ENCODE measurements around the gene CFAP20DC.

CFAP20DC gene

DNA sequence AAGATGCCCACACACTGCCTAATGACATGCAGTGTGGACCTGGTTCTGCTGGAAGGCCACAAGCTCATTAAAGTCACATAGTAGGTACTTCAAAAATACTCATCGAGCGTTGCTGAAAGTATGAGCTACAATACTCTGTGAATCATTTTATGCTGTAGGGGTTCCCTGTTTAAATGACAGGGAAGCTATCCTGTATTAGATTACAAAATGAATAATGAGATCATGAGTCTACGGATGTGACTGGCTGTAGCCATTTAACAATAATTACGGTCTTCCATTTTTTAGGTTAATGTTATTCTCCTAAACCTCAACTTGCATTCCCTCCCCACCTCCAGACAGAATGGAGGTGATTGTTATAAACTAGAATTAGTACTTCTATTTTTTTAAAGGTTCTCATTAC, 255.1 kb downstream of the CFAP20DC start:
- no peak for DNase-seq

DNA sequence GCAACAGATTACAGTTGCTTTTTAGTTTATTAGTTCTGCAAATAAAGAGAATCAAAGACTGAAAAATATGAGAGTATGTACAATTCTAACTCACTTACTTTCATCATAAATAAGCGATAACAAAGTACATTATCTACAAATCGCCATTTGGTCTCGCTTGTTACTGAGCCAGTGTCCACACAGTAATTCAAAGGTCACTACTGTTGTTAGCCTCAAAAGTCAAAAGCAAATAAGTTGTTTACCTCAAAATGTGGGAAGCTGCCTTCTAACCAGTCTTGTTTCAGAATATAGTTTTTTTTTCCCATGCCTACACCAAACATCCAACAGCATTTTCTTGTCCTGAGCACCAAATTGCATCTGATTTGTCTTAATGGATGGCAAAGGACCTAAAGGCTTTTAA, 255.9 kb downstream of the CFAP20DC start:
- DNase-seq = no peak

DNA sequence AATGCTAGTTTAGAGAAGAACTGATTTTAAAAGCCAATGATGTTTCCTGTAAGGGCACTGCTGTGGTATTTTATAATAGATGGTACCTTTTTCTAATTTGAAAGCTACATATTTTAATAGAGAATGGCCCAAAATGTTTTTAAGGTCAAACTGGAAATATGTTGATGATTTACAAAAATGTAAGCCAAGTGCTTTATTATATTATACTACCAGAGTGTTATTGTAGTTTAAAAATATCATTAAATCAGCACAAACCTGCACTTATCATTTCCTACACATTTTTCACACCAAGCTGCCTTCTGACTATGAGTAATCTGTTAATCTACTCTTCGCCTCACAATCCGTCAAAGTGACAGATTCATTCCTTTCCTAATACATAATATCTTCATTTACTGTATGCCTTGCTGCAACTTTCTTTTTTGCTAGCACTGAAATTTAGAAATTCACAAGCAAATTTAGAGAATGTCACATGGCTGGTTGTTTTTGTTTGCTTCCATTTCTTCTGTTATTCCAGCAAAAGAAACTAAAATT, 256.8 kb downstream of the CFAP20DC start:
- DNase-seq = no peak

DNA sequence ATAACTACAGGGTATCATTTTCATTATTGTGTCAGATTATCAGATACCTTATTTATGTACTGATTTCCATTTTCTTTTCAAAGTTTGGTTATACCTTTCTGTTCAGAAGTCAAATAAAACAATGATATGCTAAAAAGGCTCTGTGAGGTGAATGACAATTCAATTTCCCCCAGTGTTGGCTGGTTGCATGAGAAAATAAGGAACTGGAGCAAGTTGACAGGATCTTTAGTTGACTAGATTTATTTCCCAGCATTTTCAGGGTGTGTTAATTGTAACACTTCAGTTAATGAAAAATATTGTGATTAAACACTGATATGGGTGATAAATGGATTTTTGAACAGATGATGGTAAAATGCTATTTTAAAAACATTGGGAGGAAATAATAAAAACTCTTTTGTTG, 260.4 kb downstream of the CFAP20DC start:
- no peak for DNase-seq

DNA sequence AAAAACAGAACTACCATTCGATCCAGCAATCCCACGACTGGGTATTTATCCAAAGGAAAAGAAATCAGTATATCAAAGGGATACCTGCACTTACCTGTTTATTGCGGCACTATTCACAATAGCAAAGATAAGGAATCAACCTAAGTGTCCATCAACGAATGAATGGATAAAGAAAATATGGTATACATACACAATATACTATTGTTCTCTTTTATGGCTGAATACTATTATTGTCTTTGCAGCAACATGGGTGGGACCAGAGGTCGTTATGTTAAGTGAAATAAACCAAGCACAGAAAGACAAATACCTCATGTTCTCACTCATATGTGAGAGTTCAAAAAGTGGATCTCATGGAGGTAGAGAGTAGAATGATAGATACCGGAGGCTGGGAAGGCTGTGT, 264.9 kb downstream of the CFAP20DC start:
- no peak for DNase-seq

DNA sequence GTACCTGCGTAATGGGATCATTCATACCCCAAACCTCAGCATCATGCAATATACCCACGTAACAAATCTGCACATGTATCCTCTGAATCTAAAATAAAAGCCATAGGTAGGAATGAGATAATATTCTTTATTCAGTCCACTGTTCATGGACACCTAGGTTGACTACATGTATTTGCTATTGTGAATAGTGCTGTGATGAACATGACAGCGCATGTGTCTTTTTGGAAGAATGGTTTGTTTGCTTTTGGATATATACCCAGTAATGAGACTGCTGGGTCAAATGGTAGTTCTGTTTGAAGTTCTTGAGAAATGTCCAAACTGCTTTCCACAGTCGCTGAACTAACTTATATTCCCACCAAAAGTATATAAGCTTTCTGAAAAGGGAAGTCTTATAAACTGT, 265.4 kb downstream of the CFAP20DC start:
- DNase-seq = no peak

DNA sequence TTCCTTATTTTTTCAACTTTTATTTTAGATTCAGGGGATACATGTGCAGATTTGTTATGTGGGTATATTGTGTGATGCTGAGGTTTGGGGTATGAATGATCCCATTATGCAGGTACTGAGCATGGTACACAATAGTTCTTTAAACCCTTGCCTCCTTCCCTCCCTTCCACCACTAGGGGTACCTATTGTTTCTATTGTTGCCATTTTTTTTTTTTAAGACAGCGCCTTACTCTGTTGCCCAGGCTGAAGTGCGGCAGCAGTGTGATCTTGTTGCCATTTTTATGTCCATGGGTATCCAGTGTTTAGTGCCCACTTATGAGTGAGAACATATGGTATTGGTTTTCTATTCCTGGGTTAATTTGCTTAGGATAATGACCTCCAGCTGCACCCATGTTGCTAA, 266.0 kb downstream of the CFAP20DC start:
- DNase-seq = no peak

DNA sequence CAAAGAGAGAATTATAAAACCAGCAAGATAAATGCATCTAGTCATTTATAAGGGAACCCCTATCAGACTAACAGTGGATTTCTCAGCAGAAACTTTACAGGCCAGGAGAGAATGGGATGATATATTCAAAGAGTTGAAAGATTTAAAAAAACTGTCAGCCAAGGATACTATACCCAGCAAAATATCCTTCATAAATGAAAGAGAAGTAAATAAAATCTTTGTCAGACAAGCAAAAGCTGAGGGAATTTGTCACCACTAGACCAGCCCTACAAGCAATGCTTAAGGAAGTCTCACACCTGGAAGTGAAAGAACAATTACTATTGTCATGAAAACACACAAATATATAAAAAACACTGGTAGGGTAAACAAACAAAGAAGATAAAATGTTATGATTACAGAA, 269.9 kb downstream of the CFAP20DC start:
- DNase-seq = no peak

DNA sequence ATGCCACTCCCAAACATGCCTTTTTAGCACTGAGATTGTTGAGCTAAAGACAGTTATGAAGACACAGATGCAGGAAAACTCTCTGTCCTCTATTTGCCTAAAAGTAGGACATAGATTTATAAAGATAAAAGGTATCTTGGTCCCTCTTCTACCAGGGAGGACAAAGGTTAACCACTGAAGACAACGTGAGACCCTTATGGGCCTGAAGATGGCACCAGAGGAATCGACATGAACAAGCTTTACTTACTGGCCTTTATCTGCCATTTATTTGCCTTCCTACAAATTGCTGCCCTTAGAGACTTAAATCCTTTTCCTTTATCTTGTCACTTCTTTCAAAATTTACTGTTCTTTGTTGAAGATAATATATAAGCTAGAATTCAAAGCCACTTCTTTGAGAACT, 273.6 kb downstream of the CFAP20DC start:
- no peak for DNase-seq

DNA sequence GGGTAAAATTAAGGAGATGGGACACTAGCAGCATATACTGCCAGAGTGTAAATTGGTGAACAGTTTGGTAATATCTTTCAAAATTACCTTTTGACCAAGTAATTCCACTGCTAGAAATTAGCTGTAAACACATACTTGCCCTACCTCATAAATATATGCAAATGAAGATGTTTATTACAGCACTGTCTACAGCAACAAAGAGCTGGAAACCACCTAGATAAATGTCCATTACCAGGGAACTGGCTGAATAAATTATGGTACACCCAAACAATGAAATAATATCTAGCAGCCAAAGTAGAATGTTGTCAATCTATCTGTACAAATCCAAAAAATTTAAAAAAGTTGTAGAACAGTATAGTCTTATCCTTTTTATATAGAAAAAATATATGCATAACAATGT, 277.4 kb downstream of the CFAP20DC start:
- no peak for DNase-seq

DNA sequence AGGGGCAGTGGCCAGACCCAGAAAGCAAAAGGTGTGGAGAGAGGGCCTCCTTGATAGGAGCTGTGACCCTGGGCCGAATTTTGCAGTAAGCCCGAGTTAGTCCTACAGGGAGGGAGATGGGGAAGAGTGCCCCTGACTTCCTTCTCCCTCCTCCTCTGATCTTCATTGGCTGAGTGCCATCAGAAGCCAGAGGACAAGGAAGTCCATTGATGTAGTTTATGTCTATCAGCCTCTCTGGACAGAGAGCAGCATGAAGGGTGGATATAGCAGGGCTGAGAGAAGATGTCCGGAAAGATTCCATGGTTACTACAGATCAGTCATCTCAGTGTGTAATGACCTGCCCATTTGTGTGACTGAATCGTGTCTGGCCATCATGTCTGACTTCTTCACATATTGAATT, 280.8 kb downstream of the CFAP20DC start:
- DNase-seq = no peak

DNA sequence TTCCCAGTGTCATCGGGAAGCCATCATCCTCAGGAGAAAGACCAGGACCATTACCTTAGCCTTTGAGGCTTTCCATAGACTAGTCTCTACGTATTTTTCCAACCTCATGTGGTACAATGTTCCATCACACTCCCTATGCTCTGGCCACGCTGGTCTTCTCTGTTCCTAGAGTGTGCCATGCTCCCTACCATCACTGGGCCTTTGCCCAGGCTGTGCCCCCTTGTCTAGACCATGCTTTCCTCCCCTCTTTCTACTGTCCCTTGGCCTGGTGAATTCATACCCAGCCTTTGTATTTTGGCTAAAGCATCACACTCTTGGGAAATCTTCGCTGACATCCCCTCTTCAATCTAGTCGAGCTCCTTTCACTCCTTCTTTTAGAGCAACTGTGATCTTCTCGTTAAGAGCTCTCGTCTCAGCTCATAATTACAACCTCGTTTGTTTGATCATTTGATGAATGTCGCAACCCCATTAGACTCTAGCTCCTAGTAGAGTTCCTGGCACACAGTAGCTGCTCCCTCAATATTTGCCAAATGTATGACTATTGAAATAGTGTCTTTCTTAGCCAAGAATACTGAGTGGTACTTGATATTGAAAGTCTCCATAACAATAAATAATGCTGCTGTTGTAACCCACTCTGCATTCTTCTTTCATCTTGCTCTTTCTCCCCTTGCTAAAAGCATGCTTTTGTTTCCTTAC, 283.1 kb downstream of the CFAP20DC start:
- DNase-seq = no peak

DNA sequence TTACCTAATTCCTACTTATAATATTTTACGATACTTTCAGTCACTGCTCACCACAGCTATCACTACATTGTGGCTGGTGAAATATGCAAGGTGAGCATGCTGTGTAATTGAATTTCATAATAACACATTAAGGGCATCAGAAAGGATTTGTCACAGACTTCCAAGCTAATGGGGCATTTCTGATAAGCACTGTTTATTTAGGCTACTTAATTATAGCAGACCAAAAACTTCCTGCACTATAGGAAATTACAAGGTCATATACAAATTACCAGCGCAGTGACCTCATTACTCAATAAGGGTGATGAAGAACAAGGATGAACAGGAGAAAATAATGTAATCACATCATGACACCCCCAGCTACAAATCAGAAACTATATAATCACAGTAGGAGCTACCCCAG, 294.7 kb downstream of the CFAP20DC start:
- no peak for DNase-seq

DNA sequence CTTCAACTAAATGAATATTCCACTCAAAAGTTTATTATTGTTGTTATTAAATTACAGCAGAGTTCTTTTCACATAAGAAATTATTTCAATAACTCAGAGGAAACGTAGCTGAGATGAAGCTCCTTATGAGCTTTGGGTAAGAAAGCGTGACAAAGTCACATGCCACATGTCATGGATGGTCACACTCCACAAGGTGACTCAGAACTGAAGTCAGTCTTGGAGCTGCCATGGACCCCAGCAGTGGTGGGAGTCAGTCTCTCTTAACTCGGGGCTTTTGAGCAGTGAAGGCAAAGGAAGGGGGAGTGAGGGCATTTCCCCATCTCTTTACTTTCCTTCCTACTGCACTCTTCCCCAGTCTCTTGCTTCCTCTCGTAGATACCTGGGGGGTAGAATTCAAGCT, 295.8 kb downstream of the CFAP20DC start:
- DNase-seq = no peak

DNA sequence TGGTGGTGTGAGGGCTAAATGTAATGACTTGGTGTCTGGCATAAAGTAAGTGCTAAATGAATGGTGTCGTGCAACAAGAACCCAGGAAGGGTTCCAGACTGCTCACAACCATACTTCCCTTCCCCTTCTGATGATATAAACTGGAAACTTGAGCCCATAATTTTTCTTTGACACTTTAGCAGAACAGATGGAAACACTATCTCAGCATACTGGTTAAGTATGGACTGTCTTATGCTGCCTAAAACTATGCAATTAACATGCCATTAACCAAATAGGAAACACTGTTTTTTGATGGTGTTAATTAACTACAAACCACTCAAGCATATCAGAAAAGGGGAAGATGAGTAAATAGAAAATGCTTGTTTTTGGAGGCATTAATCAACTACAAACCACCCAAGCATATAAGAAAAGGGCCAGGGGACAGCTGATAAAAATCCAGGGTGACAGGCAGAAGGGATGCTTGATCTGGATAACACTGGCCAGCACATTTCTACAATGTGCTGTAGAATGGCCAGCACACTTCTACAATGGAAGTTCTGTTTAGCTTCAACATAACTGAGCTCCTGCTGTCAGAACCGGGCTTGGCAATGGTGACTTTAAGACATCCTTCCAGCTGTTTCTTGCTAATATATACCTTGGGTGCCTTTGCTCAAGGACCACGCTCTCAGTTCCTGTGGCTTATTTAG, 297.8 kb downstream of the CFAP20DC start:
- no peak for DNase-seq

DNA sequence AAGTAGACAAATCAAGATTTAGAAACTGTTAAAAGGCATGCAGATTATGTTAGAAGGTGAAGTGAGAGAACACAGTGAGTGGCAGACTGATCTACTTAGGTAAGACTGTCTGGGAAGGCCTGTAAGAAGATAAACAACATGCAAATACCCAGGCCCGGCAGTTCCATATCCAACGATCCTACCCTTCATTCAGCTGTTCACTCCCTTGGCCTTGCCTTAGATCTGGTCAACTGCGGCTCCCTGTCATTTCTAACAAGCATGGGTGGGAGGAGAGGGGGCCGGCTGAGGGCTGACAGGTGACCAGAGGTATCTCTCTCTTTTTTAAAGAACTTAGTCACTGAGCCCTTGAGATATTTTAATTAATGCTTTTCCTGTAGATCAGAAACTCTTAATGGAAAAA, 298.6 kb downstream of the CFAP20DC start:
- DNase-seq = no peak

DNA sequence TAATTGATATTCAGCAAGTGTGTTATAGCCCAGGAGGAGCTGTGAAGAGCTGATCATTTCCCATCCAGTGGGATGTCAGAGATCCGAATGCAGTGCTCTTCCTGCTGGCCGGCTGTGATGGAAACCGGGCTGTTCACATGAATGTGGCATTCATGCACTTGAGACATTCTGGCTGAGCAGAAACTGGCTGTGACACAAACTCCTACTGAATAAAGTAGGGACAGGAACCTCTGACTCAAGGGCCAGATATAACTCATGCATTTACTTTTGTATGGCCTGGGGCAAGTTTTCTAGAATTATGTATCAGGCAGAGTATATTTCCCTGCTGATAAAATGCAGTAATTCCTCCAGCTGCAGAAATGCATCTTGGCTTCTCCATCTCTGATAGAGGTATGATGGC, 299.9 kb downstream of the CFAP20DC start:
- DNase-seq = no peak

DNA sequence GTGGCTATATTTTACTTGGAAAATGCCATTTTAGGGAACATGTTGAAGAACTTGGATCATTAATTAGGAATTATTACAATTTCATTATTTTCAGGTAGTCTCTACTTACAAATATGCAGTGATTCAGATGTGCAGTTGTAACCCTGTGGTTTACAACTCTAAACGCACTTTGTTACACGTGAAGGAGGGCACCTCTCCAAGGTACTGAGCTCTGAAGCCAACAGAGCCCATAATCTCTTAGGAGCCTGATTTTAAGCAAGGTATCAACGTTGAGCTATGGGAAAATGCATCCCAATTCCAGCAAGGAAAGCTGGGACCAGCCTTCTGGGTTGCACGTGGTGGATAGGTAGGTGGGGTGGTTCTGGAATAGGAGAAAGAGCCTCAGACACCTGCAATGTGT, 301.8 kb downstream of the CFAP20DC start:
- DNase-seq = no peak

DNA sequence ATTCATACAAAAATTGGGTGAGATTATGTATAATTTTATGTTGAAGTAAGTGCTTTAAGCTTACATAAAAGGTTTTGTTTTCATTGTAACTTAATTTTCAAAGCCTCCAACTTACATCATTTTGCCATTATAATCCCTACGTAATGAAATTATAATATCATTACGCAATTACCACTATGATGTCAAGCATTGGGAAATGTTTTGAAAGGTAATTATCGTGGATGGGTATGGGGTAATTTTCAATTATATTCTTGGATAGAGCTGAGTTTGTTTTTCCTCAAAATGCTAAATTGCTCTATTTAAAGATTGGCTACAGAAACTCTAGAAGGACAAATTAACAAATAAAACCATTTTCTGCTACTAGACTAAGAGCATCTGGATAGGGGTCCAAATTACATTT, 303.1 kb downstream of the CFAP20DC start:
- no peak for DNase-seq

DNA sequence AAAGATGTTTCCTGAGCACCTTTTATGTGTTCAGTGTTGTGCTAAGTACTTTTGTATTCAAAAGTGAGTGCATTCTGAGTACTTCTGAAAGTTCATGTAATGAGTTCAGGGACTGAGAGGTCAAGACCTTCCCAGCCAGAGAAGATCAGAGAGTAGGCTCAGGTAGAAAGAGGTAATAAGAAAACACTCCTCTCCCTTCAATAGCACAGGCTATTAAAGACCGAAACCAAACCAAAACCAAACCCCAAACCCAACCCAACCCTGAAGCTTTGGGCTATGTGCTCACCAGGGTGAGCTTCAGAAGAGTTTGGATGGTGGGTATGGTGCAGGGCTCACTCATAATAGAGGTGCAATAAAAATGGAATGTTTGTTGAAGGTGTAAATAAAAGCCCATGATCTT, 306.5 kb downstream of the CFAP20DC start:
- DNase-seq = no peak

DNA sequence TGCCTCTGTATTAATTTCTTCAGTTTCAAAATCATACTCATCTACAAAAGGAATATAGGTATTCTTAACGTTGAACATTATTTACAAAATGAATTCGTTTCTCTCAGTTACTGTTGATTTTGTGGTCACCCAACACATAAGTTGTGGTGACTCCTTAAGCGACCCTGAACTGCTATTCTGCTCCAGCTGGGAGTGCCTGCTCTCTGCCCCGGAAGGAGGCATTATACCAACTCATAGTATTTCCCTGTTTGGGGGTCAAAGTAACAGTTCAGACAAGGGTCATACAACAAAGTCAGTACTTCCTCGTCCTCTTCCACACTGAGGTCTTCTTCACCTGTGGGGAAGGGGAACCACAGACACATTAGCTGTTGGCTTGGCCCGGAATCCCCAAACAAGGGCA, 307.6 kb downstream of the CFAP20DC start:
- DNase-seq = no peak

DNA sequence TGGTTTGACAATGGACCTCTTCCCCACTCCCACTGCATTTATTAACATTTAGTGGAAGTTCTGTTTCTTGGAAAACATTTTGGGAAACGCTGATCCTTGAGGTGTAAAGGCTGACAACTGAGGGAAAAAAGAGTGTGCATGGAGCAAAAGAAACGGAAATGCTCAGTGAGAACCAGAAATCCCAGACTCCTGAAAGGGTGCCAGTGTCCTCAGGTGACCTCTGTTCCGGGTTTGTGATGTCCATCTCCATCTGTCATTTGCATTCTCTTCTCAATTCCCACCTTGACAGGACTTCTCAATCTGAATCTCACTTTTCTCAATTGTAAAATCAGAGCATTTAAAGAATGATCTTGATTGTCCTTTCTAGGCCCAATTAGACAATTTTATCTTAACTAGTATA, 312.2 kb downstream of the CFAP20DC start:
- no peak for DNase-seq

DNA sequence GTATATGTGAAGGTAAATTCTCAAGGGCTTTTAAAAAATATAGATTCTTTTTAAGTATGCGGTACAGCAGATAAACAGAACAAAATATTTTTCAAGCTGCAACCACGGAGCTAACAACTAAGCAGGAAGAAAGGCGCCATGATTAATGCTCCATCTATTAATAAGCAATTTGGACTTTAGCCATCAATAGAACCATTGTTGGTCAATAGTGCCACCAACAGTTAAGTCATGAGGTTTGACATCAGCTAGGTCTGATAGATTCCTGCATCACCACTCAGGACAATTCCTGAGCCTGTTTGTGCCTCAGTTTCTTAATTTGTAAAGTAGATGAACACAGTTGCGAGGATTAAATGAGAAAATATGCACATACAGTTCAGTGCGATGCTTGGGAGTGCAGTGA, 318.2 kb downstream of the CFAP20DC start:
- DNase-seq = no peak

DNA sequence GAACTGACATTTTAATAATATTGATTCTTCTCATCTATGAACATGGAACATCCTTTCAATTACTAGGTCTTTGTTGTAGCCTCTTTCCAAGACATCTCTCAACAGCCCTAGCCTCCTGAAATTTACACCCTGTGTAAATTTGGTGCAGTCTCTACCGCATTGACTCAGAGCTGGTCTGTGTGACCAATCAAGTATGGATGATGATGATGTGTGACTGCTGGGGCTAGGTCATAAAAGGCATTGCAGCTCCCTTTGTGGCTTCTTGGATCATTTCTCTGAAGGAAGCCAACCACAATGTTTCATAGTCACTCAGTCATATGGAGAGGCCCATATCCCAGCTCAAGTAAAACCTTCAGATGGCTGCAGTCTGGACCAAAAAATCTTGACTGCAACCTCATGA, 321.1 kb downstream of the CFAP20DC start:
- no peak for DNase-seq

DNA sequence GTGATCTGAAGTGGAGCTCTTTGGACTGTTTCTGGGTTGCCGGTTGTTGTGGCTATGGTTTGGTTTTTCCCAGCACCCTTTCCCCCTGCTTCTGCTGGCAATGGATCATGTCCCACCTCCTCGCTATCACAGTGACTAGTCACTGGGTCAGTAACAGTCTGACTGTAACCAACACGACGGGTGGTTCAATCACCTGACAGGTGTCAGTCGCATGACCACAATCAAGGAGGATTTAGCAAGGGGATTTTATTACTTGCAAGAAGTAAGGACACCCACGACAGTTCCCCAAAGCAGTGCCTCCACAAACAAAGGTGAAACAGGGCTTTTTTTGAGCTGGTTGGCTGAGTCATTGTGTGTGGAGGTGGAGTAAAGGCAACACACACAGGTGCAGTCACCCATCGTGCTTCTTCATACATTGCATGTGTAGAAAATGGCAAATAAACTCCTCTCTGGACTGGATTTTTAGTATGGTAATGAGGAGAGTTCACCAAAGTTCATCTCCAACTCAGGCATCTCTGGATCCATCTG, 324.4 kb downstream of the CFAP20DC start:
- DNase-seq = no peak

Data from stimulated activated CD4-positive, alpha-beta T cell treated with anti-CD3 and anti-CD28 coated beads, Interleukin-1b, Interleukin-23, amount 100 ng/mL, for 48 hours (primary cell).